A549 (cell line): Measurements from ENCODE around the gene GPD1. TPM values are rescaled to one million over a fixed set of nuclear protein-coding genes. Genes with fewer than 3 reads are reported as not detected.

Source experiments
- ATAC-seq, 2 experiments: fragments of 200-7000 bp in 1 of 2; fragments of >200 bp in 1 of 2; cut with Nextera tagmentation in 1 of 2; cut with Tn5 transposase in 1 of 2; 3 replicates each; pipeline versions ENCODE4 v1.8.0 to v1.9.1; 2018 to 2020; ENCODE audit warnings: mild to moderate bottlenecking in 1 of 2, moderate library complexity in 1 of 2
- CTCF ChIA-PET: fragments of 300-600 bp; sonication (Branson Sonifier 250); formaldehyde crosslinking; extraction: SDS; loops from one replicate; lab custom pipeline; 2021; ENCODE audit warnings: antibody characterized with exemption, inconsistent platforms; lab: Yijun Ruan, JAX
- POLR2A ChIA-PET: fragments of 350-600 bp; formaldehyde crosslinking; extraction: SDS; loops from one replicate; lab custom pipeline; 2021; ENCODE audit warnings: antibody characterized with exemption, inconsistent platforms; lab: Yijun Ruan, JAX
- DNase-seq, 2 experiments: peaks; one replicate each; pipeline versions ENCODE4 v3.0.0 to v3.0.0-alpha.2; 2011 to 2016; ENCODE audit warnings: low read depth in 1 of 2, low spot score in 1 of 2
- FAIRE-seq: peaks from 2 replicates; lab custom pipeline; 2011; peaks lifted over from hg19 to GRCh38; lab: Jason Lieb, UNC
- H3K27ac ChIP-seq, 2 experiments: fragments of >200 bp; sonication (Bioruptor Twin); formaldehyde crosslinking; 3 replicates each; pipeline ENCODE4 v1.5.1; 2016 to 2017
- H3K4me1 ChIP-seq: fragments of >200 bp; sonication (Bioruptor Twin); formaldehyde crosslinking; 3 replicates; pipeline ENCODE4 v1.6.1; 2016
- H3K4me2 ChIP-seq: fragments of >200 bp; sonication (Bioruptor Twin); formaldehyde crosslinking; 3 replicates; pipeline ENCODE4 v1.6.1; 2016
- H3K4me3 ChIP-seq: fragments of >200 bp; sonication (Bioruptor Twin); formaldehyde crosslinking; 3 replicates; pipeline ENCODE4 v1.5.1; 2016
- H3K9me3 ChIP-seq: fragments of >200 bp; sonication (Bioruptor Twin); formaldehyde crosslinking; 3 replicates; pipeline ENCODE4 v1.6.1; 2016
- BCL3 ChIP-seq: fragments of >200 bp; sonication (Bioruptor Twin); formaldehyde crosslinking; IDR thresholded peaks from 3 replicates; pipeline ENCODE4 v1.6.1; 2016
- CEBPB ChIP-seq, 2 experiments: fragments of >200 bp in 1 of 2; sonication (Bioruptor Twin) in 1 of 2; formaldehyde crosslinking in 1 of 2; IDR thresholded peaks; 2 replicates each; pipeline ENCODE4 v1.6.1; 2012 to 2016
- CTCF ChIP-seq: fragments of >200 bp; sonication (Bioruptor Twin); formaldehyde crosslinking; IDR thresholded peaks from 3 replicates; pipeline ENCODE4 v1.5.1; 2016
- ELK1 ChIP-seq: fragments of 150-350 bp; IDR thresholded peaks from 2 replicates; pipeline ENCODE4 v1.6.1; 2014; ENCODE audit warnings: low read depth, mild to moderate bottlenecking, low read length
- HDAC2 ChIP-seq: fragments of 200-600 bp; sonication (generic); IDR thresholded peaks from 2 replicates; pipeline ENCODE4 v1.6.1; 2016
- HOXB5 ChIP-seq: fragments of 250-450 bp; sonication (Bioruptor Pico); IDR thresholded peaks from 2 replicates; pipeline ENCODE4 v1.5.0; 2020; ENCODE audit warnings: mild to moderate bottlenecking, moderate library complexity
- MAFK ChIP-seq: fragments of 450-650 bp; IDR thresholded peaks from 2 replicates; pipeline ENCODE4 v1.6.1; 2014; ENCODE audit not compliant: partially characterized antibody
- MAZ ChIP-seq: fragments of 150-350 bp; IDR thresholded peaks from 2 replicates; pipeline ENCODE4 v1.6.1; 2014; ENCODE audit warnings: antibody characterized with exemption, low read depth, low read length, borderline replicate concordance
- MYC ChIP-seq: IDR thresholded peaks from 2 replicates; pipeline ENCODE4 v1.6.1; 2012; ENCODE audit warnings: mild to moderate bottlenecking, inconsistent platforms, low read length, improper control_type of control experiment, borderline replicate concordance
- RAD21 ChIP-seq, 2 experiments: fragments of >200 bp in 1 of 2; sonication (Bioruptor Twin) in 1 of 2; formaldehyde crosslinking in 1 of 2; IDR thresholded peaks in 1 of 2; conservative IDR thresholded peaks in 1 of 2; 2 replicates in 1 of 2; 3 replicates in 1 of 2; pipeline ENCODE4 v1.6.1; 2012 to 2018; ENCODE audit warnings: inconsistent platforms in 1 of 2
- RNF2 ChIP-seq: fragments of 200-600 bp; sonication (generic); IDR thresholded peaks from 2 replicates; pipeline ENCODE4 v1.6.1; 2016; ENCODE audit warnings: low read depth, mild to moderate bottlenecking, antibody characterized with exemption, moderate library complexity, borderline replicate concordance
- SMC3 ChIP-seq: fragments of >200 bp; sonication (Bioruptor Twin); formaldehyde crosslinking; IDR thresholded peaks from 3 replicates; pipeline ENCODE4 v1.6.1; 2018; ENCODE audit warnings: inconsistent platforms
- TFCP2L1 ChIP-seq: fragments of 250-450 bp; sonication (Bioruptor Pico); IDR thresholded peaks from 2 replicates; pipeline ENCODE4 v1.5.0; 2021; ENCODE audit warnings: mild to moderate bottlenecking
- WGBS: methylation state at CpG from one replicate; pipeline ENCODE4 v1.1.6; 2017; ENCODE audit errors: missing lambda C conversion rate; 5-methylcytosine and 5-hydroxymethylcytosine counted together
- polyA plus RNA-seq, 4 experiments: library from polyadenylated mRNA; depleted of rRNA in 3 of 4; stranded (reverse); fragments of >200 nt; fragmentation: RNase III in 1 of 4; extraction: RNeasy Plus Mini Kit Qiagen cat#74134 plus additional on column Dnase treatment in 1 of 4; gene quantifications; 2 replicates in 3 of 4; 3 replicates in 1 of 4; pipeline ENCODE4 v1.2.3, GENCODE V29; 2011 to 2017
- TF ChIP-seq, protein P1 (sequence below): fragments of 250-450 bp; sonication (Bioruptor Pico); IDR thresholded peaks from 2 replicates; pipeline ENCODE4 v1.5.0; 2020; ENCODE audit warnings: low read depth, mild to moderate bottlenecking, moderate library complexity

Gene GPD1
- polyA plus RNA-seq, 2 of the 4 experiments (the other 2 are of a cell fraction) = 0.10 to 0.44 TPM

- Histone ChIP-seq H3K9me3 (no peaks in the 10 kb centered on the region), H3K4me3 (no peak overlapping the region), H3K27ac (no peak overlapping the region), H3K4me1 (peaks cover 16% of the 10 kb centered on the region), H3K4me2 (no peak overlapping the region)
- ChIA-PET POLR2A (no interaction called here), CTCF (interaction anchor here (0.6 to 33.6 kb wide), 12 partner anchors 9 to 242 kb away, joined by 3 to 708 read pairs (median 14); partner anchors contain the start of genes AQP5, AQP6, CERS5 and SMARCD1)
- TF ChIP-seq HDAC2 (no peak), BCL3 (no peak), CEBPB (IDR thresholded peaks at IDR 0.05) (no peak), RNF2 (no peak), CTCF (no peak), HOXB5 (CRISPR knock-in tag) (no peak), MAFK (no peak), ELK1 (no peak), MAZ (no peak)
- WGBS = 79% methylated on average over 7 of the region's 7 CpGs
- DNase-seq = no peak
- no peak for FAIRE-seq
- no peak for ATAC-seq
Observed at GRCh38 chr12:50073206-50073605, 30.6 kb upstream of the GPD1 start.

- no peak overlapping the region for H3K4me3 ChIP-seq
- 83% methylated on average over 10 of the region's 10 CpGs for WGBS
- no peak overlapping the region for H3K4me2 ChIP-seq
- H3K4me1 ChIP-seq = peaks cover 16% of the 10 kb centered on the region
- ATAC-seq (no peak), DNase-seq (no peak), FAIRE-seq (no peak)
- no peak for TF ChIP-seq TFCP2L1 (CRISPR knock-in tag)
- H3K9me3 ChIP-seq = no peaks in the 10 kb centered on the region
- H3K27ac ChIP-seq = no peak overlapping the region
- ChIA-PET POLR2A (no interaction called here), CTCF (interaction anchor here (0.6 to 33.6 kb wide), 22 partner anchors 9 to 288 kb away, joined by 3 to 708 read pairs (median 8); partner anchors contain the start of genes AQP5, AQP6, CERS5 and COX14)
Observed at GRCh38 chr12:50073712-50074111, 30.1 kb upstream of the GPD1 start.

GRCh38 chr12:50074936-50075807, 28.6 kb upstream of the GPD1 start:
- Histone ChIP-seq H3K9me3 (no peaks in the 10 kb centered on the region), H3K4me2 (peak overlapping the region; percentile 21; the same call in 2 of the 3 replicates)
- TF ChIP-seq SMC3 (peak; percentile 95), RAD21 (conservative IDR thresholded peaks at IDR 0.05 in 1 of 2, IDR thresholded peaks at IDR 0.05 in 1 of 2) (peak; percentile 98), MYC (no peak), BCL3 (no peak), CTCF (peak; percentile 94)
- TF ChIP-seq, protein P1, sequence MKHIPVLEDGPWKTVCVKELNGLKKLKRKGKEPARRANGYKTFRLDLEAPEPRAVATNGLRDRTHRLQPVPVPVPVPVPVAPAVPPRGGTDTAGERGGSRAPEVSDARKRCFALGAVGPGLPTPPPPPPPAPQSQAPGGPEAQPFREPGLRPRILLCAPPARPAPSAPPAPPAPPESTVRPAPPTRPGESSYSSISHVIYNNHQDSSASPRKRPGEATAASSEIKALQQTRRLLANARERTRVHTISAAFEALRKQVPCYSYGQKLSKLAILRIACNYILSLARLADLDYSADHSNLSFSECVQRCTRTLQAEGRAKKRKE (CRISPR knock-in tag) = no peak
- TF ChIP-seq, all 56 proteins: peak for 3
- ATAC-seq (peak; percentile 88 to 95), FAIRE-seq (no peak), DNase-seq (peak; percentile 79 to 86)
- CTCF ChIA-PET = interaction anchor here (0.5 to 33.6 kb wide), 49 partner anchors 9 to 1269 kb away, joined by 3 to 708 read pairs (median 4); partner anchors contain the start of genes AQP5, AQP6, CERS5 and COX14
- POLR2A ChIA-PET = no interaction called here
- 16% methylated on average over 6 of the region's 9 CpGs for WGBS
- Histone ChIP-seq H3K27ac (peak overlapping the region in 1 of 2 experiments; percentile 59; a peak in 3 of 6 replicates), H3K4me1 (peaks cover 16% of the 10 kb centered on the region), H3K4me3 (no peak overlapping the region)
